Stimulated activated CD8-positive, alpha-beta memory T cell treated with anti-CD3 and anti-CD28 coated beads, Interleukin-15, amount 100 ng/mL, for 4 hours (primary cell): ENCODE measurements around the gene ATXN10.
"Not testable (repeated sequence)": the region's sequence is repeated elsewhere in the genome, so short reads cannot be mapped to it uniquely, and the experiment has no call there.

Experiments used
- DNase-seq, 2 donors: peaks; one replicate each; pipeline ENCODE4 v3.0.0-alpha.2; 2020; ENCODE audit warnings: low read depth in 2 of 2

The ATXN10 gene, protein sequence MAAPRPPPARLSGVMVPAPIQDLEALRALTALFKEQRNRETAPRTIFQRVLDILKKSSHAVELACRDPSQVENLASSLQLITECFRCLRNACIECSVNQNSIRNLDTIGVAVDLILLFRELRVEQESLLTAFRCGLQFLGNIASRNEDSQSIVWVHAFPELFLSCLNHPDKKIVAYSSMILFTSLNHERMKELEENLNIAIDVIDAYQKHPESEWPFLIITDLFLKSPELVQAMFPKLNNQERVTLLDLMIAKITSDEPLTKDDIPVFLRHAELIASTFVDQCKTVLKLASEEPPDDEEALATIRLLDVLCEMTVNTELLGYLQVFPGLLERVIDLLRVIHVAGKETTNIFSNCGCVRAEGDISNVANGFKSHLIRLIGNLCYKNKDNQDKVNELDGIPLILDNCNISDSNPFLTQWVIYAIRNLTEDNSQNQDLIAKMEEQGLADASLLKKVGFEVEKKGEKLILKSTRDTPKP

DNA sequence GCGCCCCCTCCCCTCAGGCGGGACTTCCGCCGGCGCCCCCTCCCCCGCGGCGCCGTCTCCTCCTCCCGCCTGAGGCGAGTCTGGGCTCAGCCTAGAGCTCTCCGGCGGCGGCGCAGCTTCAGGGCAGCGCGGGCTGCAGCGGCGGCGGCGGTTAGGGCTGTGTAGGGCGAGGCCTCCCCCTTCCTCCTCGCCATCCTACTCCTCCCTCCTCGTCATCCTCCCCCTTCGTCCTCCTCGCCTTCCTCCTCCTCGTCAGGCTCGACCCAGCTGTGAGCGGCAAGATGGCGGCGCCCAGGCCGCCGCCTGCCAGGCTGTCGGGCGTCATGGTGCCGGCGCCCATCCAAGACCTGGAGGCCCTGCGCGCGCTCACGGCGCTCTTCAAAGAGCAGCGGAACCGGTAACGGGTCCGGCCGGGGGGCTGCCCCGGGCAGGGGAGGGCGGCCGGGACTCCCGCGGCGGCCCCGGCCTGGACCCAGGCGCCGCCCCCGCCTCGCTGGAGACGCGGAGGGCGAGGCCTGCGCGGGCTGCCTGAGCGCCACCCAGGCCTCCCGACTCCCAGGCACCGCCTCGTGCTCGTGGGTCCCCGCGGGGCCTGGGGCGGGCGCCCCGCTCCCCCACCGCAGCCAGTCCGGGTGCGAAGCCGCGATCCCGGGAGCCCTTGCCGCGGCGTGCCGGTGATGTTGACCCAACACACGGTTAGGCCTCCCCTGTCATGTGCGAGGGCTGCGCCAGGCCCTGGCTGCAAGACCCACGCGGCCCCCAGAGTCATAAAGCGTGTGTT, at the start of gene ATXN10:
Gene ATXN10 (plus strand): TSS at position 52 of the 781 bp plus-strand sequence. CDS start 230 bp downstream, at position 282.
- DNase-seq, result peak; percentile 22 to 51

DNA sequence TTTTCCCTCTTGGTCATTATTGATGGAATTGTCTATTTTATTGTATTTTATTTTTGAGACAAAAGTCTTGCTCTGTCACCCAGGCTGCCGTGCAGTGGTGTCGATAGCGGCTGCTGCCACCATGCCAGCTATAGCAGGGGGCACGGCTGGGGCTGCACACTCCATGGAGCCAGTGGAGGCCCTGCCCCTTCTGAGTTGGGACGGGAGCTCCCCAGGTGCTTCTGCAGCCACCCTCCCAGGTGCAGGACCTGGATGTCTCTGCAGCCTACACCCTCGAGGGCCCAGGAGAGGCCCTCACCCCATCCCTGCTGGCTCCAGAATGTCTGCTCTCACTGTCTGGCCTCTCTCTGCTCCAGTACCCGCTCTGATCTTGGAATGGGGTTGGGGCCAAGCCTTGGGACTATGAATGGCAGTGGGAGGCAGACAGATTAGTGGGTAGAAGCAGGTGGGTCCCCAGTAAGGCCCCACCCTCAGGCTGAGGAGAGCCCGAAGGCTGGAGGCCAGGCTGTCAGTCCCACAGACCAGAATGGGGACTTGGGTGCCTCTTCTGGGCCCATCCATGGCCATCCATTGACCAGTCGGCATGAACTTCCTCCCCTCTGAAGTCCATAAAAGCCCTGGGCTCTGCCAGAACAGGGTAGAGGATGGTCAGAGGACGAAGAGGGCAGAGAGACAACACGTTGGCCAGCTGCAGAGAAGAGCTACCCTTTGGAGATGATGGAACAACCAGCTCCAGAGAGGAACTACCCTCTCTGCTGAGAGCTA, 49.6 kb upstream of the ATXN10 start:
- DNase-seq, result no peak

DNA sequence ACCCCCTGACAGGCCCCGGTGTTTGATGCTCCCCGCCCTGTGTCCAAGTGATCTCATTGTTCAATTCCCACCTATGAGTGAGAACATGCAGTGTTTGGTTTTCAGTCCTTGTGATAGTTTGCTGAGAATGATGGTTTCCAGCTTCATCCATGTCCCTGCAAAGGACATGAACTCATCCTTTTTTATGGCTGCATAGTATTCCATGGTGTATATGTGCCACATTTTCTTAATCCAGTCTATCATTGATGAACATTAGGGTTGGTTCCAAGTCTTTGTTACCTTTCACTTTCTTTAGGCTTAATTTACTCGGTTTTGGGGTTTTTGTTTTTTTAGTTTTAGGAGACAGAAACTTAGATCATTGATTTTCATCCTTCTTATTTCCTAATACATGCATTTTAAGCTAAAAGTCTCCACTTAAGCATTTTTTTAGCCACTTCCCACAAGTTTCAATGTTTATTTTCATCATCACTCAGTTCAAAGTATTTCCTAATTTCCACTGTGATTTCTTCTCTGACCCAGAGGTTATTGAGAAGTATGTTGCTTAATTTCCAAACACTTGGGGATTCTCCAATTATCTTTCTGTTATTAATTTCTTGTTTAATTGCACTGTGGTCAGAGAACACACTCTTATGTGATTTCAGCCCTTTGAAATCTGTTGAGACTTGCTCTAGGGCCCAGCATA, 48.0 kb upstream of the ATXN10 start:
- not testable (repeated sequence) for DNase-seq

DNA sequence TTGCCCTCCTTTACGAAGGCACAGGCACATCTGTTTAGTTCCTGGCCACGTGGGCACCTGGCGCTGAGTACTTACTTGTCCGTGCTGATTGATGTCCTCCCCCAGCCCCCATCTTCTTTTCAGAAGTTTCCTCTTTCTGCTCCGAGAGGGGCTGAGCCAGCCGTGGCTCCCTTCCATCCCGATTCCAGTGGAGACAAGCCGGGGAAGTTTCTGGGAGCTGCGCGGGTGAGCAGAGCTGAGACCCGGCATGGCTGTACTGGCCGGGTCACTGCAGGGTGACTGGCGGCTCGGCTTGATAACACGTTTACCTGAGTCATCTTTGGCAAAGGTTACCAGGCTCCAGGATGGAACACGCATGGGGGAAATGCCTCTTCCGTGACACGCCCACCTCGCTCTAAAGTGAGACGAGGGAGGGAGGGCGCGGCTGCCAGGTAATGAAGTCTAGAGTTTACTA, 45.4 kb upstream of the ATXN10 start:
- no peak for DNase-seq

DNA sequence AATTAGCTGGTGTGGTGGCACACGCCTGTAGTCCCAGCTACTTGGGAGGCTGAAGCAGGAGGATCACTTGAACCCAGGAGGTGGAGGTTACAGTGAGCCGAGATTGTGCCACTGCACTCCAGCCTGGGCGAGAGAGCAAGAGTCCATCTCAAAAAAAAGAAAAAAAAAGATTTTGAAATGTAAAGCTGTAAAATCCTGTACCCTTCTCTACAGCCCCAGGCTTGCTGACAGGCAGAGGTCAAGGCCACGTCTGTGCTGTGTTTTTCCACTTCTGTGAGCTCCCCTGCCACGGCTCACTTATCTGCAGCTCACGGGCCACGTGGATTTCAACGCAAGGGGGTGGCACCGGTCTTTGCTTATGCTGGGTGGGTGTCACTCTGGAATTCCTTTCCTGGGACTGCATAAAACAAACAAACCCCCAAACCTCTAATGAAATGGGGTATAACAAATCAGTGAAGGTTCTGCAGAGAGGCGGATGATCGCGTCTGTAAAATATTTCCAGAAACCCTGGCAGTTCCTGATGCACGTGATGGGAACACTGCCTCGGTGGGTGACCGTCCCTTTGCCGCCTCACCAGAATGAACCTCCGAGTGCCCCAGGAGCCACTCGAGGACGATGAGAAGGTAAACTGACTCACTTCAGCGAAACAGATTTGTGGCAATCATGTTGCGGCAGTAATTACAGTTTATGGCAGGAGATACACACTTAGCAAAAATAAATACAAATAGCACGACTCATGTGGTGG, 44.0 kb upstream of the ATXN10 start:
- no peak for DNase-seq

DNA sequence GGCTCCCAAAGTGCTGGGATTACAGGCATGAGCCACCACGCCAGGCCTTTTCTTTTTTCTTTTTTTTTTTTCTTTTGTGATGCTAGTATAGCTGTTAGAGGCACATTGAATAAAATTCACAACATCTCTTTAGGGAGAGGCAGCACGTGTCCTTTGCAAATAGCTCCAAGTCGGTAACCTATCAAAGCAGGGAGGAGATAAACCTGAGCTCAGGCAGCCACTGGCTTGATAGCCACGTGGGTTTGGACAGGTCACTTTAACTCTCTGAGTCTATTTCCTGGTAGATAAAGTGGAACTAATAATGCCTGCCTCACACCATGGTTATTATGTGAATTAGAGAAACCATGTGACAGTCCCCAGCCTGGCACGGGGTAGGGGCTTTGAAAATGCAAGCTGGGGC, 43.1 kb upstream of the ATXN10 start:
- DNase-seq, result no peak

DNA sequence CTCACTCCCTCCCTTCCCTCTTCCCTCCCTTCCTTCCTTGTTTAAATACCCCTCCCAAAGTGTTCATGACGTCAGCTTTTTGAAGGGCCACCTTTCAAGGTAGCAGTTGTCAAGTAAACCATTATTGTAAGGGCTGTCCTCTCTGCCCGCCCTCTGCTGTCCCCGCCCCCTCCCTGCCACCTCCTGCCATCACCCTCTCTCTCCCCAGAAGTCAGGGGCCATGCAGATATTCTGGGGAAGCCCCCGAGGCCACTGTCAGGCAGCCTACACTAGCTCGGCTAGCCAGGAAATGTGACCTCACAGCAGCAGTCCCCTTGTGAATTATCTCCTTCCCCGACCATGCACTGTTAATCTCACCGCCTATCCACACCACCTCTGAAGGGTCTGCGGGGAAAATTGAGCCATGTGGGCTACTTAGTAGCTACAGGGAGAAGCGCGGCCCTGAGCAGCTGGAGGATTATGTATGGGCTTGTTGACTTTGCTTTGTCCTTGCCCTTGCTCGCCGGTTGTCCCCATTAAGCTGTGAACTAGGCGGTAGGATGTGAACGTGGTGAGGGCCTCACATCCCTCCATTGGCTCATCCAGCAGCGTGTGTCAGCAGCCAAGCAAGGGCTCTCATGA, 42.1 kb upstream of the ATXN10 start:
- DNase-seq, result no peak

DNA sequence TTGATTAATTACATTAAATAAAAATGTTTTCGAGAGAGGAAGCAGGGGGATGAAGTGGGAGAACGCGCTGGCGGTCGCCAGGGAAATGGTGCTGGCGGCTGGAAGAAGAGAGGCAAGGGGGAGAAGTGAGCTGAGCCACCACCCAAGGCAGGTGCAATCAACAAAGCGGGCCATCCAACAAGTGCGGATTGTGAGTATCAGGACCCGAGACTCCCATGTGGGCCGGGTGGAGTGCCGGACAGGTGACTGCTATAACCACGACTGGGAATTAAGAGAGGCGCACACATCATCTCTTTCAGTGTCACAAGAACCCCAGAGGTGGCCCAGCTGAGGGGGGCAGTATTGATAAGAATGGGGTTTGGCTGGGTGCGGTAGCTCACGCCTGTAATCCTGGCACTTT, 41.2 kb upstream of the ATXN10 start:
- DNase-seq, result no peak

DNA sequence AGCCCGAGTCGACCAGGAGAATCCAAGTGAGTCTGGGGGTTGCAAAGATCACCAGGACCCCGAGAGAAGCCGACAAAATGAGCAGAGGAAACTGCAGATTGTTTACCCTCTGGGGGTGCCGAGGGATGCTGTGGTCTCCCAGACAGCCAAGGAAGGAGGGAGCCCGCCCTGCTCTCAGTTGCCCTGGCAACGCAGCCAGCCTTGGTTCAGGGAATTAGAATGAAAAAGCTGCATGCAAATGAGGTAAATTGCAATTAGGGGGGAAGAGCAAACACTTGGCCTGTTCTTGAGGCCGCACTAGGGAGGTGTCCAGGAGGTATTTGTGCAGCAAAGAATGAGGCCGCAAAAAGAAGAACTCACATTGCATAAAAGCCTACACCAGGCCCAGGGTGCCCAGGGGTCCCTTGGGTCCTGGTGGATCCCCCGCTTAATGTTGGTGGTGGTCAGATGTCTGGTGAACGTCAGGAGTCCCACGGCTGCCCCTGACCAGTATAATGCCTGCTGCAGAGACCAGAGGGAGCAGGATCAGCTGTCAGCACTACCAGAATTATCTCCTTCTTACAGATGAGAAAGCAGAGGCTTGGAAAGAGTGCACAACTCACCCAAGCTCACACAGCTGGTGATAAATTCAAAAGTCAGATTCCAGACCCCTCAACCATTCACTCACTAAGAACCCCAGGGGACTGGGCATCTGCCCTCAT, 40.3 kb upstream of the ATXN10 start:
- no peak for DNase-seq

DNA sequence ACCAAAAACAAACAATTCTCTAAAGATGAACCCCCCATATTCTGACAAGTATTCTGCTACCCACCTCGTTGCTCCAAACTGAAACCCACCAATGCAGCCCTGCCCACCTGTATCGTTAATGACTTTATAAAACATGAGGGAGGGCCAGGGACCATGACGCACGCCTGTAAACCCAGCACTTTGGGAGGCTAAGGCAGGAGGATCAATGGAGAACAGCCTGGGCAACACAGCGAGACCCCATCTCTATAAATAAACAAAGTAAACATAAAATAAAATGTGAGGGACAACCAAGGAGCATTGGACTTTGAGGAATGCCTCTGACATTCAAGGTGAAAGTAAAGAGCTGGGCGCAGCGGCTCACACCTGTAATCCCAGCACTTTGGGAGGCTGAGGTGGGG, 39.8 kb upstream of the ATXN10 start:
- DNase-seq, result no peak

DNA sequence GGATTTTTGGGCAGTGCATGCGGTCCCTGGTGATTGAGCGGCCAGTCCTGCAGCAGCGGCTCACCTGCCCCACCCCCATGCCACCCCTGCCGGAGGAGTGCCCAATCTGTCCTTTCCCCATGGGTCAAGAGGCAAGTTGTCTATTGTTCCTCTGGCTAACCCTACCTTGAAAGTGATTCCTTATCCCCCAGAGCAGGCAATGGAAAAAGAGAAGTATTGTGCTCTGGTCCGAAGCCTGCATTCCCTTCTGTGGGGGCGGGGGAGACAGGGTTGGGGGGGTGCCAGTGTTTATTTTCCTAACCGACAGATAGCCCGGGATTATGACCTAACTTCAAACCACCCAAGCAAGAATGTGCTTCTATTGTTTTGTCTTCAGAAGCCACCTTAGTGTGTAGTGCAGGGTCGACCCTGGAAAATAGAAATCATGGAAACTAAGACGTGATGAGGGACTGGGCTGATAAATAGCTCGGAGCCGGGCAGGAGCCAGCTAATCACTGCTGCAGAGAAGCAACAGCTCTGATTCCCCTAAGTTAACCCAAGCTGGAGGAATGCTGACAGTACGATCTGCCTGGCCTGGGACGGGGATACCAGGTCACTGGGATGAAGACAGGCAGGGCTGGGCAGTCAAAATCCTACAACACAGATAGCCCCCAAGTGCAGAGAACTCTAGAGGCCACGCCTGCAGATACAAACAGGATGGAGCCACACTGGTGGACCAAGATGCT, 38.7 kb upstream of the ATXN10 start:
- DNase-seq, result no peak

DNA sequence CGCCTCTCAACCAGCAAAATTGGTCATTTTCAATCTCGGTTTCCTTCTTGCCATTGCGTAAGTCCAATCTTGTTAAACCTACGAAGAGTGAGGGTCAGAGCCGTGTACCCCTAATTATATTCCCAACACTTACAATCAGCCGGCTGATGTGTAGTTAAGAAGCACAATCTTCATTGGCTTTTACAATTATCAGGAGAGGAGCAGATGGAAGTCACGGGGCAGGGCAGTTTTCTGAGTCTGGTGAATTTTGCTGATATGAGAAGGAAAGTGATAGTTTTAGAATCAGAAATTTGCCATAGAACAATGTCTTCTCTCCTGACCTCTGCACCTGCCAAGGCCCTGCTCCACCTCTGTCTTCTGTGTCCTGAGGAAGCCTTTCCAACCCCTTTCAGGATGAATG, 35.0 kb upstream of the ATXN10 start:
- DNase-seq, result no peak

DNA sequence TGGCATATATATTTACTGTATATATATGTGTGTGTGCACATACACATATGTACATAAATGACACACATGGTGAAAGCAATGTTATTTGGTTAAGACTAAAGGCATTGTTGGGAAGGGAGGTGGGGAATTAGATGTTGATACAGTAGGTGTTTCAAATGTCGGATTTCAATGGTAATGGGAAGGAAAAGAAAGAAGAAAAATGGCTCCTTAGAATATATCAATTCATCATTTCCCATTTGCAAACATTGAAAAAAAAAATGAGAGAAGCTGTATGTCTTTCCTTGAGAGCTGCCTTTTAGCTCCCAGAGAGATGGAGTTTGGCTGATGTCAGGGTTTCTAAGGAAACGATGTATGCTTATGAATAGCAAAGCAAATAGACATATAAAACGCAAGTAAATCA, 33.4 kb upstream of the ATXN10 start:
- no peak for DNase-seq

DNA sequence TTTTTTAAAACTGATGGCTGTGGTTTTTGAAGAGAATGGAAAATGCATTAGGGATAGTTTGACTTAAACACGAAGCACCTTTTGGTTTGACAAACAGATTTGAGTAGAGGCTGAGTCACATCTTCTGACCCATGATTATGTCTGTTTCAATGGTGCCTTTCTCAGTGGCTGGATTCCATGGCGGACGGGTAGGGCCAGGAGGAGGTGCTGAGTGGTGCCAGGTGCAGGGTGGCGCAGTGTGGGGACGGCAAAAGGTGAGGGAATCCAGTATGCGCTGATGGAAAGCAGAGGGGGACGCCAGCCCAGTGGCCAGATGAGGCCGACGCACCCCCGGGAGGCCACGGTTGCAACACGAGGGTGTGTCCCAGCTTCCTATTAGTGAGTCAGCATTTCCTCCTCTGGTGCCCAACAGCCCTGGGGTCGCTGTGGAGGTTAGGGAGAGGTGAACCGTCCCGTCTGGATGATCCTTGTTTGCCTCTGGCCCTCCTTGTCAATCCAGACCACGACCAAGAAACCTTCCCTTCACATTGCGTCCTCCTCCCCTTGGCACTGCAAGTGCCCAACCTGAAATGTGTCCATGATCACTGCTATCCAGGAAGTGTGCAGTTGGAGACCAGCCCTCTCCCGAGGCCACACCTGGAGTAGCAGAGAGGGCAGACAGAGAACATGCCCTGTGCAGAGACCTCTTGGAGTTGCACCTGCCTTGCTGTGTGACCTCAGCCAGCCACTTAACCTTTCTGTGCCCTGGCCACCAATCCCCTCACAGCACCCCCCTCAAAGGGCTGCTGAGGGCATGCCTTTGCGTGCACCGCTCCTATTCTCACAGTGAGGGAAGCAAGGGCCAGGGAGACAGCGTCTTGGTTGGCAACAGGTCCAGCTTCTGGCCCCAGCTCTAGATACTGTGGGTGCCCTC, 32.5 kb upstream of the ATXN10 start:
- no peak for DNase-seq

DNA sequence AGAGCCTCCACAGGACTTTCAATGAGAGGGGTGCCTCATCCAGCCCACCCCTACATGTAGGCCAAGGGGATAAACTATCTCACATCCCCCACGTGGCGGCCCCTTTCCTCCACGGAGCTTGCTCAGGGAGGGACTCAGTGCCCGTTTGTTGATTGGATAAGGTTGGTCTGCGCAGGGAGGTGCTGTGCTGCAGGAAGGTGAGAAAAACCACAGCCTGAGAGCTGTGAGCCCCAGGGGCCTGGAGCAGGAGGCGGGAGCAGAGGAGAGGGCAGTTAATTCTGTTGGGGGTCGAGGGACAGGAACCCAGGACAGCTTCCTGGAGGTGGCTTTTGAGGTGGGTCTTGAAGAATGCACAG, 31.9 kb upstream of the ATXN10 start:
- DNase-seq, result no peak

DNA sequence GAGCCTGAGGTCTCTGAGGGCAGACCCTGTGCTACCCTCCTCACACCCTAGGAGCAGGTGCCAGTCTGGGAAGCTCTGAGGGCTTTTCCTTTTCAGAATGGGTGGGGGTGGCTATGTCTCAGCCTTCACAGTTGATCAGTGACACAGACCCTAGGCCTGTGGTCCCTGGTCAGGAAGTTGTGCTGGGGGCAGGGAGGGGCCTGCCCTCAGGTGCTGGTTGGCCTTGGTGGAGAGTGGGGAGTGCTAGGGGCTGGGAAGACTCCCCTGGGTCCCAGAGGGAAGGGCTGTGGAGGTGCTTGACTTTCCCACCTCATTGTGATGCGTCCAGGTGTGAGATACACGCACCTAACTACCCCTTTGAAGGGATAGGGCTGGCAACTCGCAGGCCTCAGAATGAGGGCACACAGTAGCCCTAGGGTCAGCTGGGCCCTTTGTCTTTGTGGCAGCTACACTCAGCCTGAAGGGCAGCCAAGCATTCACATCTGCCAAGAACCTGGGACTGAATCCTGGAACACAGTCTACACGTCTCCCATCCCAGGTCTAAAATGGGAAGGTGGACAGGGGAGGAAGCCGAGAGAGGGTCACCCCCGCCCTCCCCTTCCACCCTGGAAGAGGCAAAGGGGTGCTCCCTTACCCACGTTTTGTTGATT, 31.2 kb upstream of the ATXN10 start:
- DNase-seq, result no peak

DNA sequence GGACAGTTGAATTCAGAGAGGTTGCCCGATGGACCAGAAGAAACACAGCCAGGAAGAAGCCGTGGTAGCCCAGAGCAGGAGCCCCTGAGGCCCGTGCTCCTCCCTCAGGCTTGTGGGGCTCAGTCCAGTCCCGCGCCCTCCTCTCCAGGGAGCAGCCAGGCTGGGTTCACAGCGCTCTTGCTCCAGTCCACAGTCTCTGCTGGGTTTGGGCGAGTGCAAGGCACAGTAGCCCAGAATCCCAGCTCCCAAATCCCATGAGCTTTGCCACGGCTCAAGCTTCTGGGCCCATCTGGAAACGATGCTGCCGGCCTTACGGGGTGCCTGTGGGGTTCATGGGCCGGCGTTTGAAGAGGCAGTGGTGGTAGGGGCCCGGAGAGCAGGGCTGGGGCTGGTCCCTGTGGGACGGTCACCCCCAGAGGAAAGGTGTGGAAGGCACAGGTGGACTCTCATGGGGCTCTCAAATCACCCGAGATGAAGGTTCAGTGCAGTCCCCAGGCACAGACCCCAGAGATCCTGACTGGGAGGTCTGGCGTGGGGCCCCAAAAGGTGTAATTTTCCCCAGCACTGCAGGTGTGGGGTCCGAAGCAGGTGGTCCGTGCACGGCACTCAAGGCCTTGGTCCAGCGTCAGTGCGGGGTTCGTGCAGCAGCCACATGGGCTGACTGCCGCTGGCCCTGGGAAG, 30.6 kb upstream of the ATXN10 start:
- DNase-seq, result no peak
